Smooth muscle cell of the brain vasculature (primary cell): ENCODE results near the gene MICAL1.

Experiments used
- DNase-seq: peaks from one replicate; pipeline ENCODE4 v3.0.0-alpha.2; 2012; ENCODE audit warnings: low read depth, low spot score

The MICAL1 gene

GRCh38 chr6:109454496-109455436 is 806 bp downstream of the MICAL1 start:
- DNase-seq = no peak

GRCh38 chr6:109453594-109454495 is 1.7 kb downstream of the MICAL1 start:
- DNase-seq = no peak

- no peak for DNase-seq
These were observed 2.4 kb downstream of the MICAL1 start for GRCh38 chr6:109453156-109453555.

GRCh38 chr6:109452181-109452580 is 3.4 kb downstream of the MICAL1 start:
- no peak for DNase-seq

- DNase-seq = no peak
These were observed 4.2 kb downstream of the MICAL1 start for GRCh38 chr6:109451376-109451775.

- no peak for DNase-seq
These were observed 4.8 kb downstream of the MICAL1 start for GRCh38 chr6:109450801-109451200.

GRCh38 chr6:109449795-109450673 is 5.5 kb downstream of the MICAL1 start:
- DNase-seq = no peak

GRCh38 chr6:109449064-109449794 is 6.3 kb downstream of the MICAL1 start:
- DNase-seq = no peak

- no peak for DNase-seq
These were observed 7.0 kb downstream of the MICAL1 start for GRCh38 chr6:109448615-109449014.

GRCh38 chr6:109447878-109448555 is 7.6 kb downstream of the MICAL1 start:
- no peak for DNase-seq

GRCh38 chr6:109447087-109447486 is 8.5 kb downstream of the MICAL1 start:
- DNase-seq = no peak

GRCh38 chr6:109446541-109446940 is 9.0 kb downstream of the MICAL1 start:
- DNase-seq = no peak

- DNase-seq = no peak
These were observed 9.5 kb downstream of the MICAL1 start for GRCh38 chr6:109446072-109446471.

- no peak for DNase-seq
These were observed 10.2 kb downstream of the MICAL1 start for GRCh38 chr6:109445382-109445781.

- DNase-seq = no peak
These were observed 12.1 kb downstream of the MICAL1 start for GRCh38 chr6:109443425-109443950.

GRCh38 chr6:109442393-109442924 is 13.1 kb downstream of the MICAL1 start:
- no peak for DNase-seq

GRCh38 chr6:109441069-109441816 is 14.3 kb downstream of the MICAL1 start:
- DNase-seq = no peak

GRCh38 chr6:109440331-109441068 is 15.1 kb downstream of the MICAL1 start, which contains the start of the genes PPIL6 and SMPD2:
Gene PPIL6, minus strand, starts transcription at chr6:109440628. Its CDS starts 38 bp downstream, at chr6:109440590.
Gene SMPD2, plus strand, starts transcription at chr6:109440724. Its CDS starts 398 bp downstream, at chr6:109441122.
- peak; percentile 86 for DNase-seq
